T-helper 1 cell treated with Interleukin-12 subunit alpha and Interleukin-12 subunit beta and Interleukin-4 antibody, amounts not matched to agents 30 μg/mL and 1 μg/mL, for 36 hours (primary cell): ENCODE measurements around the gene PRKN.
"Not testable (repeated sequence)": the region's sequence is repeated elsewhere in the genome, so short reads cannot be mapped to it uniquely, and the experiment has no call there.

ENCODE experiments used
- H3K27ac Mint-ChIP-seq: one replicate; pipeline ENCODE4 v1.8.0; 2021; ENCODE audit warnings: mild to moderate bottlenecking, mixed read lengths
- H3K27me3 Mint-ChIP-seq: one replicate; pipeline ENCODE4 v1.8.0; 2021; ENCODE audit warnings: low read depth, mixed read lengths
- H3K36me3 Mint-ChIP-seq: one replicate; pipeline ENCODE4 v1.8.0; 2021; ENCODE audit warnings: low read depth, mixed read lengths
- H3K4me1 Mint-ChIP-seq: one replicate; pipeline ENCODE4 v1.8.0; 2021; ENCODE audit warnings: low read depth, mixed read lengths
- H3K4me3 Mint-ChIP-seq: one replicate; pipeline ENCODE4 v1.8.0; 2021; ENCODE audit warnings: mild to moderate bottlenecking, moderate library complexity, mixed read lengths
- H3K9me3 Mint-ChIP-seq: one replicate; pipeline ENCODE4 v1.8.0; 2021; ENCODE audit warnings: mixed read lengths

PRKN gene

DNA sequence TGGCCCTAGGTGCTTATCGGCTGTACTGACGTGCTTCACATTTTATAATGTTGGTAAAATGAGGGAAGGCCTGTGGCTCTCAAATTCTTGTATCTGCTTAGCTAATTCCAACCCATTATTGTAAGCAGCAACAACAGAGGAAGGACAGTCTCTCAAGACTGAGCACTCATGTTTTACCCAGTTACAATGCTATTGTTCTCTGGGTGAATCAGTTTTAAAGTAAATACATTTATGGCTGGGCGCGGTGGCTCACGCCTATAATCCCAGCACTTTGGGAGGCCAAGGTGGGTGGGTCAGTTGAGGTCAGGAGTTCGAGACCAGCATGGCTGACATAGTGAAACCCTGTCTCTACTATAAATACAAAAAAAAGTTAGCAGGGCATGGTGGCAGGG lies 194.6 kb downstream of the PRKN start:
- Mint-ChIP-seq H3K27ac (no peak overlapping the region), H3K9me3 (no peaks in the 10 kb centered on the region), H3K27me3 (no peaks in the 10 kb centered on the region), H3K36me3 (no peaks in the 10 kb centered on the region), H3K4me1 (no peaks in the 10 kb centered on the region), H3K4me3 (no peak overlapping the region)

DNA sequence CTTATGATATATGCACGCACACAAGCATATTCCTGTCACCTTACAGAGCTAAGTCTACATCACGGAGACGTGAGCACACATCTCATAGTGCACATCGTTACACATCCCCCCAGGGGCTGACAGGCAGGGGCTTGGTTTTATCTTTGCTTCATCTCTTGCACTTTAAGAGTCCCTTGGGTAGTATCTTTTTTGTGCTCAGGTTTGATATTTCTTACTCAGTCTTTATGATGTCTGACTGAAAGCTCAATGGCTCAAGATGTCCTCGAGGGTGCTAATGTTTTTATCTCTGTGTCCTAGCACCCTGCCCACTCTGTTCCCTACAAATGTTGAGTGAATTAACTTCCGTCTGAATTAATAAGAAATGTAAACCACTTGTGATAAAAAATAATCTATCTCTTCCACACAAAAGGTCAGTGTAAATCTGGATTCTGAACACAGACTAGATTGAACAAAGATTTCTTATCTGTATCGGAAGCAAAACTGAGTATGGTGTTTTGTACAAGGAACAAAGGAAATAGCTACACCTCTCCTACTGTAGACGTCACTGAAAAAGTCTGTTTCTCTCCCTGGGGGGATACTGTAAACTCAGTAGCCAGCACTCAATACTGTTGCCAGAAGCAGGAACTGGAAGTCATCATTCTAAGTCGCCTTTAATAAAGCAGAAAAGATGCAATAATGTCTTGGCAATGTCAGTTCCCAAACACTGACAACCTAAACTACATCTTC lies 195.1 kb downstream of the PRKN start:
- Mint-ChIP-seq H3K36me3 (no peaks in the 10 kb centered on the region), H3K4me1 (no peaks in the 10 kb centered on the region), H3K27ac (no peak overlapping the region), H3K4me3 (no peak overlapping the region), H3K27me3 (no peaks in the 10 kb centered on the region), H3K9me3 (no peaks in the 10 kb centered on the region)

DNA sequence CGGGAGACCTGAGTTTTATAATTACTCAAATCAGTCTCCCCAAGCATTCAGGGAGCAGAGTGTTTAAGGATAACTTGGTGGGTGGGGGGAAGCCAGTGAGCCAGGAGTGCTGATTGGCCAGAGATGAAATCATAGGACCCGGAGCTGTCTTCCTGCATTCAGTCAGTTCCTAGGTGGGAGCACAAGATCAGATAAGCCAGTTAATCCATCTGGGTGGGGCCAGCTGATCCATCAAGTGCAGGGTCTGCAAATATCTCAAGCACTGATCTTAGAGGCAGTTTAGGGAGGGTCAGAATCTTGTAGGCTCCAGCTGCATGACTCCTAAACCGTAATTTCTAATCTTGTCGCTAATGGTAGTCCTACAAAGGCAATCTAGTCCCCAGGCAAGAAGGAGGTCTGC lies 196.2 kb downstream of the PRKN start:
- H3K36me3 Mint-ChIP-seq, H3K27ac Mint-ChIP-seq, H3K27me3 Mint-ChIP-seq, H3K4me3 Mint-ChIP-seq, H3K4me1 Mint-ChIP-seq, H3K9me3 Mint-ChIP-seq: not testable (repeated sequence)

DNA sequence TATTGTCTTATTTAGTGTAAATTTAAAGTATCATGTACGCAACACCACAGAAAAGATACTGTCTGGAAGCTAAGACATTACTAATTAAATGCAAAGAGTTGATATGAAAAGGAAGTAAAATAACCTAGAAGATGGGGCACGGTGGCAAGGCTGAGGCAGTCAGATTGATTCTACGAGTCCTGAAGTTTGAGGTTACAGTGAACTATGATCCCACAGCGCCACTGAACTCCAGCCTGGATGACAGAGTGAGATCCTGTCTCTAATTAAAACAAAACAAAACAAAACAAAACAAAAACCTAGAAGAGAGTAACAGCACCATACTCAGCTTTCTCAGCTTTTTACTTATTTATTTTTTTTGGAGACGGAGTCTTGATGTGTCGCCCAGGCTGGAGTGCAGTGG lies 199.0 kb downstream of the PRKN start:
- no peaks in the 10 kb centered on the region for H3K27me3 Mint-ChIP-seq
- H3K27ac Mint-ChIP-seq: no peak overlapping the region
- H3K9me3 Mint-ChIP-seq: no peaks in the 10 kb centered on the region
- no peak overlapping the region for H3K4me3 Mint-ChIP-seq
- no peaks in the 10 kb centered on the region for H3K36me3 Mint-ChIP-seq
- H3K4me1 Mint-ChIP-seq: no peaks in the 10 kb centered on the region

DNA sequence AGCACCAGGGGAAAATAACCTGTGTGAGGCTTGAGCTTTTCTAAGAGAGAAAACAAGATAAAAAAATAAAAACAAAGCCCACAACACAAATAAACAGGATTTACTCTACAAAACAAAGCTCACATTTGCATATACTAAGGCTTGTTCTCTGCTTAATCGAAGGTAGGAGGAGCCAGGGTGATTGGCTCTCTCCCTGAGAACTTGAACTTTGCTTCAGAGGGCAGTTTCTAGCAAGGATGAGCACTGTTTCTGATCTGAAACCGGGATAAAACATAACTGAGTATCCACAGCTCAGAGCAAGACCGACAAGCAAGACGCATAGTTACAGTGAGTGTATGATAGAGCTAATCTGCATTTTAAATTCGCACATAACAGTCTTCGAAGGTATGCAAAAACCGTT lies 200.6 kb downstream of the PRKN start:
- H3K27ac Mint-ChIP-seq: no peak overlapping the region
- H3K36me3 Mint-ChIP-seq: no peaks in the 10 kb centered on the region
- H3K27me3 Mint-ChIP-seq: no peaks in the 10 kb centered on the region
- no peak overlapping the region for H3K4me3 Mint-ChIP-seq
- H3K4me1 Mint-ChIP-seq: no peaks in the 10 kb centered on the region
- no peaks in the 10 kb centered on the region for H3K9me3 Mint-ChIP-seq

DNA sequence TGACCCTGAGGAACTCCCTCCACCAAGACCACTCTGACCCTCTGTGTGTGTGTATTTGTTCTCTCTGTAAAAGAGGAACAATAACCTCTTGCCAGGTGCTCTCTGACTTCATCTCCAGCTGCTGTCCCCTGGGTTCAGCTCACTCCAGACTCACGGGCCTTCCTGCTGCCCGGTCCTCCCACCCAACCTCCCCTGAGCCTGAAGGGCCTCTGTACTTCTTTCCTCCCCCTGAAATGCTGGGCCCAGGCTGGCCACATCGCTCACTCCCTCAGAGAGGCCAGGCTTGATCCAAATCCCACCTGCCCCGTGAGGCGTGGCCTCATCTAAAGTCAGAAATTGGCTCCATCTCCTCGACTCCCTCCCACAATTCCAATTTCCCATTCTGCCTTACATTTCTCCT lies 202.4 kb downstream of the PRKN start:
- Mint-ChIP-seq H3K4me1 (no peaks in the 10 kb centered on the region), H3K27ac (no peak overlapping the region), H3K9me3 (no peaks in the 10 kb centered on the region), H3K27me3 (no peaks in the 10 kb centered on the region), H3K36me3 (no peaks in the 10 kb centered on the region), H3K4me3 (no peak overlapping the region)

DNA sequence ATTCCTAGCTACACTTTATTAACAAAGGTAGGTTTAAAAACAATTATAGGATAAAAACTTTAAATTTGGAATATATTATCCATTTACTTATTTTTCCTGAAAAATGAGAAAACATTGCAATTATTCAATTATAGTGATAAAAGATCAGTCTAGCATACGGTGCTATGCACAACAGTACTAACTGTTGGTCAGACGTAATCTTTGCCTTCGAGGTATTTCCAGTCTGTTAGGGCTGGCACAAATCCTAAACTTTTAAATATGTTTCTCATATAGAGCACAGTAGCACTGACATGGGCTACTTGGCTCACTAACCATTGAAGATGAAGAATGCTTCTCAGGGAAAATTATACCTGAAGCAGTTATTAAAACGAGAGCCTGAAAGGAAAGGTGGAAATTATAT lies 214.8 kb downstream of the PRKN start:
- H3K27me3 Mint-ChIP-seq: no peaks in the 10 kb centered on the region
- no peaks in the 10 kb centered on the region for H3K9me3 Mint-ChIP-seq
- H3K27ac Mint-ChIP-seq: no peak overlapping the region
- H3K4me1 Mint-ChIP-seq: no peaks in the 10 kb centered on the region
- H3K4me3 Mint-ChIP-seq: no peak overlapping the region
- no peaks in the 10 kb centered on the region for H3K36me3 Mint-ChIP-seq

DNA sequence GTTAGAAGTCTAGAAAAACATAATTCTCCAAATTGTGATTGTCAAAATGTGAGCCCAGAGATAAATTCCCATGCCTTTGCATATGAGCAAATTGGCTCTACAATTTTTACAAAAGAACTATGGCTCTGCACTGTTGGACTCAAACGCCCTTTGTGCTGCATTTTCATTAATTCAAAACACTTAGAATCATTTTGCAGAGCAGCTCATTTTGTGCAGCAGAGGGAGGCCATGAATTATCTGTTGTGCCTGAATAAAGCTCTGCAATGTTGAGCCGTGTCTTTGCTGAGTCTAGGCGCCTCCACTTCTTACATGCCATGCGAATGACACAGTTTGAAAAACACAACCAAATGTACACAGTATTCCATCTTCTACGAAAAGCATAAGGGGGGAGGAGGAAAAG lies 230.2 kb downstream of the PRKN start:
- Mint-ChIP-seq H3K36me3 (no peaks in the 10 kb centered on the region), H3K4me1 (no peaks in the 10 kb centered on the region), H3K27ac (no peak overlapping the region), H3K4me3 (no peak overlapping the region), H3K27me3 (no peaks in the 10 kb centered on the region), H3K9me3 (no peaks in the 10 kb centered on the region)

DNA sequence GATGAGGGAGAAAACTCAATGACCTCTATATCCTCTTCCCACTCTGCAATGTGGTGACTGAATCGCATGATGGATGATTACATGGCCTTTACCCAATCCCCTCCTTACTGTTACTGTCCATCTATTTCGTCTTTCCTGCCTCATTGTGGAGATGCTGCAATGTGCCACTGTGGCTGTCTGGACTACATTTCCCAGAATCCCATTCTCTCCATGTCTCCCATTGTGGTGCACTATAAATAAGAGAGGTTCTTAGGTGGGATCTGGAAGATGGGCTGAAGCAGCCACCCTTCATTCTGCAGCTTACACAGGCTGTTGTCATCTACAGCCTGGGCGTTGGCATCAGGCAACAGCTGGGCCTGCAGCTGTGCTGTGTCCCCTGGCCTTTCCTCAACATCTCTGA lies 233.6 kb downstream of the PRKN start:
- H3K27ac Mint-ChIP-seq: no peak overlapping the region
- H3K27me3 Mint-ChIP-seq: no peaks in the 10 kb centered on the region
- H3K4me1 Mint-ChIP-seq: no peaks in the 10 kb centered on the region
- H3K9me3 Mint-ChIP-seq: peaks cover 6% of the 10 kb centered on the region
- no peaks in the 10 kb centered on the region for H3K36me3 Mint-ChIP-seq
- H3K4me3 Mint-ChIP-seq: no peak overlapping the region

DNA sequence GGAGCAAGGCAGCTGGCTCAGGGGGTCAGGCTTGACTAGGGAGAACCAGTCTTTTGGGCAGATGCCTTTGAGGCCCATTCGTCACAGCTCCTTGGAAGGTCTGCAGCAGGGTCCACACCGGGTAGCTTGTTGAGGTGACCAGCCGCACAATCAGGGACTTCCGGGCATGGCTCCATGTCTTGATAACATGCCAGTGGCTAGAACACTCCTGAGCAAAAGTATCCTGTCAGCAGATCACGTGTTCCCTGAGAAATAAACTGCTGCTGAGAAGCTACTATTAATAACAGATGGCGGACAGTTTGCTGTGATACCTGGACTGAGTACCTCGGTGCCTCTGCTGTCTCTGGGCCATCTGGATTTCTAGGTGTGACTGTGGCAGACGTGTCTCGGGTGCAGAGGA lies 235.9 kb downstream of the PRKN start:
- Mint-ChIP-seq H3K9me3 (peaks cover 6% of the 10 kb centered on the region), H3K27me3 (no peaks in the 10 kb centered on the region), H3K27ac (no peak overlapping the region), H3K4me1 (no peaks in the 10 kb centered on the region), H3K4me3 (no peak overlapping the region), H3K36me3 (no peaks in the 10 kb centered on the region)

DNA sequence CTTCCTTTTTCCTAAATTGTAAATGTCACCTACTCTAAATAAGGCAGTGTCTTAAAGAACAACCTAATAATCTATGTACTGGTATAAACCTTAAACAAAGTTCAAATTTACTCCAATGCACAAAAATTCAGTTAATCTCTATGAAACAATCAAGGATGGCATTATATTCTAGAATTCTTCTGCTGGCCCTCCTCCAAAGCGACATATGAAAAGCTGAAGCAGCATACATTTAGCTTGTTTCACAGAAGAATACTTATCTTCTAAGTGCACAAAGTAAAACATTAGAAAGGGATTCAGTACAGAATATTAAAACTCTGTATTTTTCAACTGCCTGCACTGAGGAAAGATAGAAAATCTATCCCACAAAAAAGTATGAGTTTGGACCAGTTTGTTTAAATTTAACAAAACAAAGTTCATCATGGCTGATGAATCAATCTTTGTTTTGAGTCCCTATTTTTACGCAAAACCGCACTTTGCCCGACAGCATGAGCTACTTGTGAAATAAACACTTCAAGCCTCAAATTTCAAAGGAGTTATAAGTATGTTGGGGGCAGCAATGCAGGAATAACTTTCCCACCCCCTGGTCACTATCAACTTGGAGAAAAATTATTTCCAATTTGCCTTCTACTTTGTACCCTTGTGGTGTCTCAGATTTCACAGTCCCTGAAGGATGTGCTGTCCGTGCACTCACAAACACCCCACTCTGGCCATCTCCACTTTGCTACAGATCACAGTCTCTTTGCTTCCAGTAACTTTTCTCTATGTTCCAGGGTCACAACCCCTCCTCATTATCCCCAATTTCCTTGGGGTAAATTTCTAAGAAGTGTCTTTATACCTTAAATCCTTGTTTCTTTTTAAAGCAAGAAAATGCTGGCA lies 238.2 kb downstream of the PRKN start:
- Mint-ChIP-seq H3K36me3 (no peaks in the 10 kb centered on the region), H3K4me1 (no peaks in the 10 kb centered on the region), H3K4me3 (no peak overlapping the region), H3K27ac (no peak overlapping the region), H3K27me3 (no peaks in the 10 kb centered on the region), H3K9me3 (peaks cover 7% of the 10 kb centered on the region)

DNA sequence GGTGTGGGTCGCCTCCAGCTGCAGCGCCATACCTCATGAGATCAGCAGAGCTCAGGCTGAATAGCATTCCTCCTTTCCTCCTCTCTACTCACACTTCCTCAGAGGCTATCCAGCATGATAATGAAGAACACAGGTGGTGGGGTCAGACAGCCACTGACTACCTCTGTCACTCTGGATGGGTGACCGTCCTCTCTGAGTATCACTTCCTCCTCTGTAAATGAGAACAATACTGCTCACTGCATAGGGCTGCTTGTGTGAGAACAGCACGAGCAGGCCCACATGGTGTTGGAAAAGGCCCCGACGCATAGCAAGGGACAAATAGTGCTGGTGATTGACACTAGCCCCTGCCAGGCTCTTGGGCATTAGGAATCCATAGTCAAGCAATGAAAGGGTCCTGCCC lies 239.1 kb downstream of the PRKN start:
- H3K4me1 Mint-ChIP-seq: no peaks in the 10 kb centered on the region
- H3K27me3 Mint-ChIP-seq: no peaks in the 10 kb centered on the region
- H3K4me3 Mint-ChIP-seq: no peak overlapping the region
- no peak overlapping the region for H3K27ac Mint-ChIP-seq
- H3K9me3 Mint-ChIP-seq: peaks cover 12% of the 10 kb centered on the region
- no peaks in the 10 kb centered on the region for H3K36me3 Mint-ChIP-seq

DNA sequence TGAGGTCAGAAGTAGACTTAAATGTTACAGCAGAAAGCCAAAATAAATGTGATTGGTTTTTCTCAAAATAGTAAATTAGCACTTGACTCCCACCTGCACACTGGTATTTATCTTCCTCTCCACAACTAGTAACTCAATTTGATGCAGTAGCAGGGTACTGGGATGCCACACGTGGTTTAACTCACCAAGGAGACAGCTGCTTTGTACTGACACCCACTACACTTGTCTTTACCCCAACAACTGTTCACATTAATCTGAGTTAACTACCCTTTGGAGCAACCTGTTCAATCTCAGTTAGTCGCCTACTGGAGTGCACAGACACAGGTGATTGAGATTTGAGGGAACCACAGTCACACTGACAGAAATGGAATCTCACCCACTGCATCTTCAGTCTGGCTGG lies 242.1 kb downstream of the PRKN start:
- Mint-ChIP-seq H3K27me3 (no peaks in the 10 kb centered on the region), H3K4me1 (no peaks in the 10 kb centered on the region), H3K9me3 (peaks cover 12% of the 10 kb centered on the region), H3K27ac (no peak overlapping the region), H3K4me3 (no peak overlapping the region), H3K36me3 (no peaks in the 10 kb centered on the region)

DNA sequence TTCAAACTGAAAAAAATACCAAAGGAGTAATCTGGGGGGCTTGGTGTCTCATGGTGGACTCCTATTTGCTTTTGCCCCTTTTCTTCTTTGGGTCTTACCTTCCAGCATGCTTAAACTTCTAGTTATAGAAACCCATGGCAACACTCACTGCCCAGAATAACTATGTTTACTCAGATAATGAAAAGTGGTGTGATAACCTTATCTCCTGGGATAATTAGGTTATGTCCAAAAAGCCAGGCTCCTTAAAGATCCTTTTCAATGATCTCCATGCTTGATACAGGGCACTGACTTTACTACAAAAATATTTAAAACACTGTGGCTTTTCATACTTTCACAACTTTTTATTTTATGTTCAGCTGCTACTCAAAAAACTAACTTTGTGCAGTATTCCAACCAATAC lies 245.6 kb downstream of the PRKN start:
- peaks cover 5% of the 10 kb centered on the region for H3K9me3 Mint-ChIP-seq
- no peaks in the 10 kb centered on the region for H3K36me3 Mint-ChIP-seq
- H3K4me3 Mint-ChIP-seq: no peak overlapping the region
- no peaks in the 10 kb centered on the region for H3K27me3 Mint-ChIP-seq
- H3K4me1 Mint-ChIP-seq: no peaks in the 10 kb centered on the region
- no peak overlapping the region for H3K27ac Mint-ChIP-seq

DNA sequence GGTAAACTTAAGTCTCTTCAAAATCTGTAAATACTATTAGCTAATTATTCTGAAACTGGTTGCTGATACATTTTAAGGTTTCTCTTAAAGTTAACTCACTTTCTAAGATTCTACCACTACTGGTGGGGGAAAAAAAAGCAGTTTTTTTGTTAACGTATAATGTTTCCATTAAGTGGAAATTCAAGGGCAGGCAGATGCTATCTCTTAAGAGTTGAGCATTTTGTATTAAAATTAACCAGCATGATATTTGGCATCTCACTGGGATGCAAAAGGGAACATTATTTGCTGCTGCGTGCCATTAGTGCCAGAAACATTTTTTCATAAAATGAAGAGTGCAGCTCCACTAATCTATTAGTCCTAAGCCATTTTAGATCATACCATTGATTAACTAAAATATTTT lies 246.2 kb downstream of the PRKN start:
- Mint-ChIP-seq H3K9me3 (peaks cover 5% of the 10 kb centered on the region), H3K27ac (no peak overlapping the region), H3K4me1 (no peaks in the 10 kb centered on the region), H3K4me3 (no peak overlapping the region), H3K36me3 (no peaks in the 10 kb centered on the region), H3K27me3 (no peaks in the 10 kb centered on the region)
